Progenitor cell of endocrine pancreas (in vitro differentiated cells): ENCODE data around the gene TBRG1. TPM values are rescaled to one million over a fixed set of nuclear protein-coding genes. Genes with fewer than 3 reads are reported as not detected.

ENCODE experiments used
- DNase-seq: peaks from one replicate; pipeline ENCODE4 v3.0.0; 2021; ENCODE audit warnings: low spot score; ENCODE audit not compliant: unreplicated experiment
- H3K27ac Mint-ChIP-seq: 2 replicates; pipeline ENCODE4 v1.8.0; 2021; ENCODE audit warnings: mild to moderate bottlenecking, moderate library complexity, mixed read lengths
- H3K27me3 Mint-ChIP-seq: 2 replicates; pipeline ENCODE4 v1.8.0; 2021; ENCODE audit warnings: mixed read lengths
- H3K36me3 Mint-ChIP-seq: 2 replicates; pipeline ENCODE4 v1.8.0; 2022; ENCODE audit warnings: mixed read lengths; ENCODE audit not compliant: insufficient read depth
- H3K4me1 Mint-ChIP-seq: 2 replicates; pipeline ENCODE4 v1.8.0; 2021; ENCODE audit warnings: low read depth, mixed read lengths
- H3K4me3 Mint-ChIP-seq: 2 replicates; pipeline ENCODE4 v1.8.0; 2021; ENCODE audit warnings: low read depth, mild to moderate bottlenecking, moderate library complexity, mixed read lengths
- H3K9me3 Mint-ChIP-seq: 2 replicates; pipeline ENCODE4 v1.8.0; 2021; ENCODE audit warnings: low read depth, mixed read lengths
- CTCF ChIP-seq: fragments of 200-600 bp; sonication (generic); IDR thresholded peaks from one replicate; pipeline ENCODE4 v1.5.0; 2021; ENCODE audit warnings: antibody characterized with exemption, mild to moderate bottlenecking; ENCODE audit not compliant: unreplicated experiment
- long read RNA-seq: library from polyadenylated mRNA; unstranded; transcript quantifications from one replicate; pipeline ENCODE4 v2.0.0, GENCODE V29; 2020
- total RNA-seq: library from RNA; stranded (reverse); gene quantifications from 2 replicates; pipeline ENCODE4 v1.2.1, GENCODE V29; 2021

TBRG1 gene, protein sequence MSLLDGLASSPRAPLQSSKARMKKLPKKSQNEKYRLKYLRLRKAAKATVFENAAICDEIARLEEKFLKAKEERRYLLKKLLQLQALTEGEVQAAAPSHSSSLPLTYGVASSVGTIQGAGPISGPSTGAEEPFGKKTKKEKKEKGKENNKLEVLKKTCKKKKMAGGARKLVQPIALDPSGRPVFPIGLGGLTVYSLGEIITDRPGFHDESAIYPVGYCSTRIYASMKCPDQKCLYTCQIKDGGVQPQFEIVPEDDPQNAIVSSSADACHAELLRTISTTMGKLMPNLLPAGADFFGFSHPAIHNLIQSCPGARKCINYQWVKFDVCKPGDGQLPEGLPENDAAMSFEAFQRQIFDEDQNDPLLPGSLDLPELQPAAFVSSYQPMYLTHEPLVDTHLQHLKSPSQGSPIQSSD
- 31.1 and 33.3 TPM in 2 replicates for total RNA-seq
- long read RNA-seq, full-length matches to known transcripts: 26 of 73 reads
- long read RNA-seq, partial matches to known transcripts: 5 of 73 reads
- long read RNA-seq, other reads (novel, unspliced or antisense): 42 of 73 reads

DNA sequence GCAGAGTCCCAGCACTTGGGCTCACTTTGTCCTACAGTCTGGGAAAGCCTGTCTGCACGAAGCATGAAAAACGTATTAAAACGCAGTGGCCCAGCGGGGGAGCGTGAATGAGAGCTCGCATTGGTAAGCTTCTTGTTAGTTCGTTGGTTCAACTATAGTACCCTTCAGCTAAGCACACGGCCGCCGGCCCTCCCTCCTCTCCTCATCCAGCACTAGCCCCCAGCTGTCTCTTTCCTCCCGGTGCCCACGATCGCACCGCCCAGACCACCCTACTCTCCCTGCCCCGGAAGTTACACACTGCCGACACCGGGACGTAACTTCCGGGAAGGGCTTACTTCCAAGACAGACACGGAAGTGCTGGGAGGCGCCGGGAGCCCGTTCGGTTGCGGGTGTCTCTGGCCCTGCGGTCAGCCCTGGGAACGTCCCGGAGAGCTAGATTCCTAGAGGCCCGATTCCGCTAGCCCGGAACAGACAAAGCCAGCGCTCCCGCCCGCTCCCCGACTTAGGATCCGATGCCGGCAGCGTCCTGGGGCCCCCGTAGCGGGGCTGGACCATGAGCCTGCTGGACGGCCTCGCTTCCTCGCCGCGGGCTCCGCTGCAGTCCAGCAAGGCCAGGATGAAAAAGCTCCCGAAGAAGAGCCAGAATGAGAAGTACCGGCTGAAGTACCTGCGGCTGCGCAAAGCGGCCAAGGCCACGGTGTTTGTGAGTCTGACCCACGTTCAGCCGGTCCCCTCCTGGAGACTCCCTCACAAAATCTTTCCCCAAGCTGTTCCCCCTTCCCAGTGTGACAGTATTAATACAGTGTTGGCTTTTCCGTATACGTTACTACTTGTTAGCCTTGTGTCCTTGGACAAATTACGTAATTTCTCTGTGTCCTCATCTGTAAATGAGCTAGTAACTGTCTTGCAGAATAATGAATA, at the start of gene TBRG1:
Gene TBRG1 (plus strand): TSS at position 334 of the 921 bp plus-strand sequence. CDS start 220 bp downstream, at position 554.
- Mint-ChIP-seq H3K4me1 (peaks cover 27% of the 10 kb centered on the region), H3K4me3 (peak within 1 kb of the TSS; percentile 91), H3K27ac (peak within 1 kb of the TSS; percentile 97), H3K36me3 (peaks cover 9% of the 10 kb centered on the region), H3K27me3 (no peaks in the 10 kb centered on the region), H3K9me3 (no peaks in the 10 kb centered on the region)
- TF ChIP-seq CTCF: no peak
- DNase-seq: peak; percentile 57

DNA sequence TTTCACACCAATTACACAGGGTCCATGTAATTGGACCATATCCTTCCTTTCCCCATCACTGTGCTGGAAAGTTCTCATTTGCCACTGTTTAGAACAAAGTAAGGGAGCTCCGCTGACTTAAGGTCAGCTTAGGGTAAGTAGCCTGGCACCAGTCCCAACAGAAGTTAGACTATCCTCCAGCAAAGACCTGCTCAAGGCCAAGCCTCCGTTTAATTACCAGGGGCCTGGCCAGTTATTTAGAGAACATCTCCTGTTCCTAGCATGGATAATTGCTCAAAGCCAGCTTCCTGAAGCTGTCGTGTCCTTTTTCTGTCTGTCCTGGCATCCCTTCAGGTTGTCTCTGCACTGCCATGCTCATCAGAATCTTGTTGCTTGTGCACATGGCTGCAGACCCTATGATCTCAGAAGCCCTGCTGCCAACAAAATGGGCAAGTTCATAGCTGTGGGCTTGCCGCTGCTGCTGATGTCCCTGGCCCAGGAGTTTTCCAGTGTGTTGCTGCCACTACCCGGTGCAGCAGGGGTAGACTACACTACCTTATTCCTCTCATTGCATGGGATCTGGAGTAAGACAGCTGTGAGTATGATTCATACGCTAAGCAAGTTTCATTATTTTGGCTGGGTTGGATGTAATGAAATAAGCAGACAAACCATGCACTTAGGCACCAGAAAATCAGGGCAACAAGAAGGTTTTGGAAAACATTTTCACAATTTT, 44.8 kb upstream of the TBRG1 start:
- Mint-ChIP-seq H3K4me1 (peaks cover 12% of the 10 kb centered on the region), H3K27ac (no peak overlapping the region), H3K9me3 (peaks cover 12% of the 10 kb centered on the region), H3K27me3 (peaks cover 19% of the 10 kb centered on the region), H3K36me3 (no peaks in the 10 kb centered on the region), H3K4me3 (no peak overlapping the region)
- TF ChIP-seq CTCF: no peak
- no peak for DNase-seq

- Mint-ChIP-seq H3K27me3 (peaks cover 19% of the 10 kb centered on the region), H3K4me3 (no peak overlapping the region), H3K27ac (no peak overlapping the region), H3K4me1 (peaks cover 15% of the 10 kb centered on the region), H3K36me3 (no peaks in the 10 kb centered on the region), H3K9me3 (peaks cover 9% of the 10 kb centered on the region)
- no peak for TF ChIP-seq CTCF
- DNase-seq: no peak
Measured at GRCh38 chr11:124578761-124579160, 43.9 kb upstream of the TBRG1 start.

DNA sequence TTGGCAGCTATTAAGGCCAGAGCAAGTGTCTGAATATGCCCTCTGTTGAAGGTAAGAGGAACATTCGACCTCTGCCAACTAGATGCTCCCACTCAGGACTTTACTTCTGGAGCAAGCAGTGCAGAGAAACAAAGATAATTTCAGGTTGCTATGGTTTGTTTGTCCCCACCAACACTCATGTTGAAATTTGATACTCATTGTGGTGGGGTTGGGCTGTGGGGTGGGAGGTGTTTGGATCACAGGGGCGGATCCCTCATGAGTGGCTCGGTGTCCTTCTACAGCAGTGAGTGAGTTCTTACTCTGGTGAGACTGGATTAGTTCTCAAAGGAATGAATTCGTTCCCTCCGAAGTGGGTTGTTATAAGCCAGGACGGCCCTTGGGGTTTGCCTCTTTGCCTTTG, 40.8 kb upstream of the TBRG1 start:
- Mint-ChIP-seq H3K4me3 (no peak overlapping the region), H3K9me3 (no peaks in the 10 kb centered on the region), H3K36me3 (no peaks in the 10 kb centered on the region), H3K27ac (peak overlapping the region; percentile 66), H3K27me3 (peaks cover 21% of the 10 kb centered on the region), H3K4me1 (peaks cover 24% of the 10 kb centered on the region)
- DNase-seq: no peak
- no peak for TF ChIP-seq CTCF
